Upper lobe of left lung (tissue), 4 donors: ENCODE measurements around the gene TMTC2.

Experiments used
- POLR2A ChIP-seq, 4 donors: fragments of 450-650 bp; IDR thresholded peaks; one replicate each; pipeline ENCODE4 v1.5.1; 2016 to 2017; ENCODE audit warnings: antibody characterized with exemption in 4 of 4, mild to moderate bottlenecking in 2 of 4
- POLR2AphosphoS5 ChIP-seq, 2 donors: sonication (generic); formaldehyde crosslinking; IDR thresholded peaks; one replicate each; pipeline ENCODE4 v1.5.1; 2017; ENCODE audit warnings: antibody characterized with exemption in 2 of 2
- TF ChIP-seq, protein P1 (sequence below), 6 experiments: fragments of 450-650 bp in 4 of 6; fragments of 200-600 bp in 2 of 6; sonication (generic) in 2 of 6; IDR thresholded peaks; one replicate each; pipeline ENCODE4 v1.5.1; 2016 to 2019; ENCODE audit warnings: antibody characterized with exemption in 6 of 6

- TF ChIP-seq, protein P1, sequence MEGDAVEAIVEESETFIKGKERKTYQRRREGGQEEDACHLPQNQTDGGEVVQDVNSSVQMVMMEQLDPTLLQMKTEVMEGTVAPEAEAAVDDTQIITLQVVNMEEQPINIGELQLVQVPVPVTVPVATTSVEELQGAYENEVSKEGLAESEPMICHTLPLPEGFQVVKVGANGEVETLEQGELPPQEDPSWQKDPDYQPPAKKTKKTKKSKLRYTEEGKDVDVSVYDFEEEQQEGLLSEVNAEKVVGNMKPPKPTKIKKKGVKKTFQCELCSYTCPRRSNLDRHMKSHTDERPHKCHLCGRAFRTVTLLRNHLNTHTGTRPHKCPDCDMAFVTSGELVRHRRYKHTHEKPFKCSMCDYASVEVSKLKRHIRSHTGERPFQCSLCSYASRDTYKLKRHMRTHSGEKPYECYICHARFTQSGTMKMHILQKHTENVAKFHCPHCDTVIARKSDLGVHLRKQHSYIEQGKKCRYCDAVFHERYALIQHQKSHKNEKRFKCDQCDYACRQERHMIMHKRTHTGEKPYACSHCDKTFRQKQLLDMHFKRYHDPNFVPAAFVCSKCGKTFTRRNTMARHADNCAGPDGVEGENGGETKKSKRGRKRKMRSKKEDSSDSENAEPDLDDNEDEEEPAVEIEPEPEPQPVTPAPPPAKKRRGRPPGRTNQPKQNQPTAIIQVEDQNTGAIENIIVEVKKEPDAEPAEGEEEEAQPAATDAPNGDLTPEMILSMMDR (IDR thresholded peaks at IDR 0.05): no peak
- TF ChIP-seq POLR2AphosphoS5 (IDR thresholded peaks at IDR 0.05) (no peak), POLR2A (IDR thresholded peaks at IDR 0.05) (no peak)
These were observed 131.7 kb downstream of the TMTC2 start for GRCh38 chr12:82818271-82819035.
